HG03095 (cell line): ENCODE data around the gene MYO5B.

Experiments used
- ATAC-seq: cut with Tn5 transposase; IDR thresholded peaks from one replicate; pipeline ENCODE4 v1.9.1; 2021; ENCODE audit warnings: moderate library complexity; ENCODE audit not compliant: unreplicated experiment

MYO5B gene

GRCh38 chr18:50154420-50154819 is 40.5 kb downstream of the MYO5B start:
- no peak for ATAC-seq

- no peak for ATAC-seq
Observed at GRCh38 chr18:50152900-50153299, 42.0 kb downstream of the MYO5B start.

- no peak for ATAC-seq
Observed at GRCh38 chr18:50151926-50152325, 43.0 kb downstream of the MYO5B start.

- ATAC-seq, result no peak
Observed at GRCh38 chr18:50144540-50144939, 50.4 kb downstream of the MYO5B start.

GRCh38 chr18:50143886-50144285 is 51.1 kb downstream of the MYO5B start:
- no peak for ATAC-seq

GRCh38 chr18:50143294-50143693 is 51.7 kb downstream of the MYO5B start:
- ATAC-seq, result no peak

GRCh38 chr18:50142441-50143120 is 52.4 kb downstream of the MYO5B start:
- no peak for ATAC-seq

GRCh38 chr18:50138181-50139064 is 56.5 kb downstream of the MYO5B start:
- no peak for ATAC-seq

- ATAC-seq, result no peak
Observed at GRCh38 chr18:50135903-50136302, 59.0 kb downstream of the MYO5B start.

GRCh38 chr18:50133526-50133925 is 61.4 kb downstream of the MYO5B start:
- ATAC-seq, result no peak

GRCh38 chr18:50131591-50131990 is 63.4 kb downstream of the MYO5B start:
- ATAC-seq, result no peak

GRCh38 chr18:50128506-50129271 is 66.3 kb downstream of the MYO5B start:
- no peak for ATAC-seq

GRCh38 chr18:50127516-50128210 is 67.3 kb downstream of the MYO5B start:
- ATAC-seq, result no peak

GRCh38 chr18:50126471-50126870 is 68.5 kb downstream of the MYO5B start:
- ATAC-seq, result no peak

- no peak for ATAC-seq
Observed at GRCh38 chr18:50125456-50125855, 69.5 kb downstream of the MYO5B start.

GRCh38 chr18:50119296-50119695 is 75.7 kb downstream of the MYO5B start:
- no peak for ATAC-seq

GRCh38 chr18:50117863-50118262 is 77.1 kb downstream of the MYO5B start:
- no peak for ATAC-seq

GRCh38 chr18:50115095-50115494 is 79.9 kb downstream of the MYO5B start:
- ATAC-seq, result no peak

GRCh38 chr18:50114448-50114847 is 80.5 kb downstream of the MYO5B start:
- no peak for ATAC-seq

- no peak for ATAC-seq
Observed at GRCh38 chr18:50113726-50114125, 81.2 kb downstream of the MYO5B start.

GRCh38 chr18:50111398-50111797 is 83.5 kb downstream of the MYO5B start:
- no peak for ATAC-seq
